ENCODE measurements around the gene TNFRSF18.

TNFRSF18 gene

DNA sequence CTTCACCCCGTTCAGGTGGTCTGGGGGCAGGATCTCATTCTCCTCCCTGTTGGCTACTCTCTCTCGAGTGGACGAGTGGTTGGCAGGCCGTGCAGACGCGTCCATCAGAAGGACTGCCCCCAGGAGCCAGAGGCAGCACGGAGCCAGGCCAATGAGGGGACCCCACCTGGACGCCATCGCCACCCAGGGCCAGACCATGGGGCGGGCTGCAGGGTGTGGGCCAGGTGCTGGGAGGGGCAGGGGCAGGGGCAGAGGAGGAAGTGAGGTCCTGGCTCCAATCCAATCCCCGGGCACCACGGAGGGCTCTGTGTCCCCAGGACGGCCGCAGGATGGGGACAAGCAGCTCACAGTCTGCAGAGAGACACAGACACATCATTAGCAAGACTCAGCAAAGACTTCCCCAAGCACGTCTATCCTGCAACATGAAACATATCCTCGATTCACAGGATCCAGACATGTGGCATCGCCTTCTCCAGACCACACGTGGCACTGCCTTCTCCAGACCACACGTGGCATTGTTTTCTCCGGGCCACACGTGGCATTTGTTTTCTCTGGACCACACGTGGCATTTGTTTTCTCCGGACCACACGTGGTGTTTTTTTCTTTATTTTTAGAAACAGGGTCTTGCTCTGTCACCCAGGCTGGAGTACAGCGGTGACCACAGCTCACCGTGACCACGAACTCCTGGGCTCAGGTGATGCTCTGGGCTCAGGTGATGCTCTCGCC is 22.4 kb upstream of the TNFRSF18 start:
- DNase-seq (no peak), ATAC-seq (no peak)

DNA sequence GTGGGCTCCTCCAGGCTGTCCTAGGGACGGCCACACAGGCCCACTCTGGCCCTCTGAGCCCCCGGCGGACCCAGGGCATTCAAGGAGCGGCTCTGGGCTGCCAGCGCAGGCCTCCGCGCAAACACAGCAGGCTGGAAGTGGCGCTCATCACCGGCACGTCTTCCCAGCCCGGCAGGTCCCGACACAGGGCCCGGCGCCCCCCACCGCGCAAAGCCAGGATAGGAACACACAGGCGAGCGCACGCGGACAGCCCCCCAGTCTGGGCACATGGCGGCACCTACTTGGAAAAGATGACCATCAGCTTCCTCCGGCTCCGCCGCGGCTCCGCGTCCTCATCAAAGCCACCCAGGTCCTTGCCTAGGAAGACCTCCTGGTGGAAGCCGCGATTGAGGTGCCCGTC is 21.8 kb upstream of the TNFRSF18 start:
- DNase-seq (no peak), ATAC-seq (no peak)

DNA sequence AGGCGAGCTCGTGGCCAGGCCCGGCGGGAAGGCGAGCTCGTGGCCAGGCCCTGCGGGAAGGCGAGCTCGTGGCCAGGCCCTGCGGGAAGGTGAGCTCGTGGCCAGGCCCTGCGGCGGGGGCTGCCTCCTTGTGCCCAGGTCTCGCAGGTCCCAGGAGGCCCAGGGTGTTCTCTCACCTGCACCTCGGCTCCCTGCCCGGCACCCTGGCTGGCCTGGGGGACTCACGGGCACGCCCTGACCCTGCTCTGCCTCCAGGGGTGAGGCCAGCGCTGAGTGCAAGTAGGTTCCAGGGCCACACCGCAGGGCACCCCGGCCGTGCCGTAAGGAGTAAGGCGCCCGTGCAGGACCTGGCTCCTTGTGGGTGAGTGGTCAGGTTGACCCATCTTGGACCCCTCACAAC is 21.0 kb upstream of the TNFRSF18 start:
- no peak for DNase-seq
- no peak for ATAC-seq

DNA sequence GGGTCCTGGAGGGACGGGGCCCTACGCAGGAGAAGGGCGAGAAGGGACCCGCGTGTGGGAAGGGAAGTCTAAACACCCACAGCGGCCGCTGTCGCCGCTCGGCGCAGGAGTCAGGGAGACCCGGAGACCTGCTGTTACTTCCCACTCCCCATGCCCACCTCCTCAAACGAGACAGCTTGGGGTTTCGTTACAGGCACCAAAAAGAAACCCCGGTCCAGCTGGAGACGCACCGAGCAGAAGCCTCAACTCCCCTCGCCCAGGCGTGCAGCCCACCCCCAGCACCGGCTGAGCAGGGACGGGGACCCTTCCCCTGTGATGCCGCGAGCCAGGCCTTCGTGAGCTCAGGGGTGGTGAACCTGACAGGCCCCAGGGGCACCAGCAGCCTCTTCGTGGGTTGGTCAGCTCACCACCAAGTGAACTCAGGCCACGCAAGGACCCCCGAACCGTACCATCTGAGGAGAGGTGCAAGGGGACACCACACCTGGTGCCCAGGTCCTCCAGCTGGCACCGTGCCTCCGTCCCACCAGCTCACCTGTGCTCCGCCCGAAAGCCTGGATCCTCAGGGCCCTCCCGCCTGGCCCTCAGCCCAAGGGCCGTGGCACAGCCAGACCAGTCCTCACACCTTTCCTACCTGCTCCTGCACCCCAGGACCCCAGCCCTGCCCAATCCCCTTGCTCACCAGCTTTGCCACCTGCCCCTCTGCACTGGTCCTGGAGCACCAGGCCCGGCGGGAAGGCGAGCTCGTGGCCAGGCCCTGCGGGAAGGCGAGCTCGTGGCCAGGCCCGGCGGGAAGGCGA is 20.4 kb upstream of the TNFRSF18 start:
- no peak for DNase-seq
- no peak for ATAC-seq

DNA sequence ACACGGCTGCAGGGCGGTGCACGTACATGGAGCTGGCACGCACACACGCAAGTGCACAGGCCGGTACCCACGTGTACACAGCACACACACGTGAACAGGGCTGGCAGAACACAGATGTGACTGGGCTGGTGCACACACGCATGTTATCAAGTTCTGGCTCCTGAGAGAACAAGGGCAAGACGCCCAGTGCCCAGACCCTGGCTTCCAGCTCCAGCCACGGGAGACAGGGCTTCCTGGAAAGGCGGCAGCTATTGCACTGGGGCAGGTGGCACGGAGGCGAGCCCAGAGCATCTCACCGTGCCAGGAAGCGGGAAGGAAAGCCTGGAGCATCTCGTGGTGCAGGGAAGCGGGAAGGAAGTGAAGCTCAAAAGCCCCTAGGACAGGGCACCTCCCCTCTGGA is 19.5 kb upstream of the TNFRSF18 start:
- ATAC-seq (no peak), DNase-seq (no peak)

DNA sequence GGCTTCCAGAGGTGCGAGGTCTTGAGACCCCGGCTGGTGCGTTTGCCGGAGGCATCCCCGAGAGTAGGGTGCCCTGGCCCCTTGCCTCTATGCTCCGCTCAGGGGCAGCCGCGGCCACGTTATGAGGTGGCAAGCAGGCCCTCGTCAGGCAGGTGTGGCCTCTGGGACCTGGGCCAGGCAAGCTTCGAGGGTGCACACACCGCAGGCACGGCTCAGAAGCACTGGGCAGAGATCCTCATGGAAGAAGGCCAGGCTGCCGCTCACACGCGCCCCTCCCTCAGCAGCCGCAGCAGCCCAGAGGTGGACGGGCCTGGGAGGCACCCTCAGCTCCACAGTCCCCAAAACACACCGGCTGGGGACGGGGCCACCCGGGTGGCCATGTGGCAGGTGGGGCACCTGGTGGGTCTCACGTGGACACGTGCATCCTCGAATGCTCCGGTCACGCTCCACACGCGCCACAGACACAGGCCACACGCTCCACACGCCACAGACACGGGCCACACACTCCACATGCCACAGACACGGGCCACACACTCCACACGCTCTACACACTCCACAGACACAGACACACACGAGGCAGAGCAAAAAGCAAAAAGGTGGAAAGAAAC is 18.9 kb upstream of the TNFRSF18 start:
- ATAC-seq = no peak
- no peak for DNase-seq

DNA sequence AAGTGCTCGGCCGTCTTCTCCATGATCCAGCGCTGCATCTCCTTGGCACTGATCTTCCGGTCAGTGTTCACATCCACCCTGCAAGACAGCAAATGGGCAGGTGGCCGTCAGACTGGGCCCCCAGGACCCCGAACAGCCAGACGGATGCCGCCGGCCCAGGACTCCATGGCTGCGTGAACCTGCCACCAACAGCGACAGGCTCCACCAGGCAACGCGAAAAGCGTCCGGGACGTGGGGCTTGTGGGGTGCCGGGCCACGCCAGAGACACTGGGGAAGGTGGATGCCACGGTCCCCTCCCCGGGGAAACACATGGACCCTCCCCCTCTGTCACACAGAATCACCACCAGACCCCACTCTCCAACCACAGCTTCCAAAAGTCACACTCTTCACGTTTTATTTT is 17.5 kb upstream of the TNFRSF18 start:
- ATAC-seq (no peak), DNase-seq (no peak)

DNA sequence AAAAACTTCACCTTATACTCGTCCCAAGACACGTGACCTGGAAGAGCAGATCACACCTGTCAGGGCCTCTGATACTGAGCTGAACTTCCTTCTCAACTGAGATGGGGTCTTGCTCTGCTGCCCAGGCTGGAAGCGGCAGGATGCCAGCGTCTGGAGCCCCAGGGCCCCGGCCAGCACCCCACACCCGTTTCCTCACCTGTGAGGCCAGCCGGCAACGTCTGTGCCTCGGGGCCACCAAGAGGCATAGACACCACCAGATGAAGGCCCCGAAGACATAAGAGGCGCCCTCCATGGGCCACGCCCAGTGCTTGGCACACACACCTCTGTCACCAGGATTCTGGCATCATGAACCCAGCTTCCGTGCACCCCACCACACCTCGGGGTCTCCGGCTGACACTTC is 16.9 kb upstream of the TNFRSF18 start:
- ATAC-seq (no peak), DNase-seq (no peak)

DNA sequence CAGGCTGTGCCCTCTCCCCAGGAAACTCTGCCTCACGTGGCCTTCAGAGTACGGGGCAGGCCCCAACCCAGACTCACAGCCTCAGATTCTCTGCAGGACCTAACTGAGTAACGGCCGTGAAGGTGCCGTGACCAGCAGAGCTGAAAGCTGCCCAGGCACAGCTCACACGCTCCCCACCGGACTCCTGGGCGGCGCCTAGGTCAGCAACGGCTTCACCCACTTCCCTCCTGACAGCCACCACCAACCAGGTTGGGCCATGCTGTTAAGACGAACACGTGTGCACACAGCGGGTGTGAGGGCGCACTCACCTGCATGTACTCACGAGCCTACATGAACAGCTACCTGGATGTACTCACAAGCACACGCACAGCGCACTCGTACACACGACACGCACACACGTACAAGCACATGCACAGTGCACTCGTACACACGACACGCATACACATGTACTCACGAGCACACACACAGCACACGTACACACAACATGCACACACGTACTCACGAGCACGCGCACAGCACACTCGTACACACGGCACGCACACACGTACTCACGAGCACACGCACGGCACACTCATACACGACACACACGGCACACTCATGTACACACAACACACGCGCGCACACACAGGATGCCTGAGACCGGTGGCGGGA is 16.3 kb upstream of the TNFRSF18 start:
- no peak for ATAC-seq
- no peak for DNase-seq

DNA sequence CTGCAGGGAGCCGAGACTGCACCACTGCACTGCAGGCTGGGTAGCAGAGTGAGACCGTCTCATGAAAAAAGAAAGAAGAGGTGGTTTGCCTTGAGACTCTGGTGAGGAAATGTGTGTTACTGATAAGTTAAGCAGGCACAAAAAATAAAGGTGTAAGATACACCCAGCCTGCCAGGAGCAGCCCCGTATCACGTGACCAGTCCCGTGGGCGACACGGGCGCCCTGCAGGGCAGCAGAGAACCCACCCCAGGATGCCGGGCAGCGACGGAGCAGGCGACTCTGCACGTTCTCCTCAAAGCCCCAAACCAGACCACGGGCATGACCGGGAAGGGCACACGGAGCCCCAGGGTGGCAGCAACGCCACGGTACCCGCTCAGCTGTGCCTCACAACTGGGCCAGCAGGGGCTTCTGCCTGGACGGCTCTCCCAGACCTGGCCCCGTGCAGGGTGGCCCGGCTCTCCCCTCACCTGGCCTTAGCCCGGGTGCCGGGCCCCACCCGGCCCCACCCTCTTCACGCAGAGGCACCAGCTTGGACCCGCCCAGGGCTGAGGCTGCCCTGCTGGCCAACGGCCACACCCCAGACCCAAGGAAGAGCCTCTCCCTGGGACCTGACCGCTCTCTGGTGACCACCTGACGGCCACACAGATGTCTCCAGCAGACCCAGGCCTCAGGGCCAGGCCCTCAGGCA is 15.6 kb upstream of the TNFRSF18 start:
- ATAC-seq = no peak
- DNase-seq = no peak

DNA sequence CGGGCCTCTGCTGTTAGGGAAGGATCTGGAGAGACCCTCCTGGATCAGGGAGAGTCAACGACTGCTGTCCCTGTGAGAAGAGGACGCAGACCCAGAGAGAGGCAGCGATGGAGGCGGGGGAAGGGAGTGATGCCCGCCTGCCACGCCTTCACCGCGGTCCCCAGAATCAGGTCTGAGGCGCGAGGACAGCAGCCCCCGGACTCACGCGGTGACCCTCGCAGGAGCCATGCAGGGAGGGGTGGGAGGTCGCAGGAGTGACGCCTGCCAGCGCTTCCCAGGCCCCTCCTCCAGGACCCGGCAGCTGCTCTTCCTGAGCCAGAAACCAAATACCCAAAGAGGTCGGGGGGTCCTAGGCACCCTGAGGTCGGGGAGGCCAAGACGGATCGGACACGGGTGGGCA is 13.8 kb upstream of the TNFRSF18 start:
- no peak for ATAC-seq
- no peak for DNase-seq

DNA sequence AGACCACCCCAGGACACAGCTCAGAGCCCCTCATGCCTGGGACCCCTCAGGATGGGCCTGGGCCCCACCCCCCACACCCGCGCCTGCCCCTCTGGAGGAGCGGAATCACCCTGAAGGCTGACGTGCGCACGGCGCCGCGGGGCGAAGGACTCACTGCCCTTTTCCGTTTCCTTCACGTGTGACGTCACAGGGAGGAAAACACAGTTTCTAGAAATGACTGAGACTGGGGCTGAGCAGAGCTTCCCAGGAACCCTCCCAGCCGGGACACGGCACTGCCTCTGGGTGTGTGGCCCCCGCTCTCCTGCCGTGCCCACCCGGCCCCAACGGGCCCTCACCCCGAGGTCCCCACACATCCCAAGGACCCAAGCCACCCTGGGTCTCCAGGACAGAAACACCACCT is 12.9 kb upstream of the TNFRSF18 start:
- ATAC-seq (no peak), DNase-seq (no peak)

DNA sequence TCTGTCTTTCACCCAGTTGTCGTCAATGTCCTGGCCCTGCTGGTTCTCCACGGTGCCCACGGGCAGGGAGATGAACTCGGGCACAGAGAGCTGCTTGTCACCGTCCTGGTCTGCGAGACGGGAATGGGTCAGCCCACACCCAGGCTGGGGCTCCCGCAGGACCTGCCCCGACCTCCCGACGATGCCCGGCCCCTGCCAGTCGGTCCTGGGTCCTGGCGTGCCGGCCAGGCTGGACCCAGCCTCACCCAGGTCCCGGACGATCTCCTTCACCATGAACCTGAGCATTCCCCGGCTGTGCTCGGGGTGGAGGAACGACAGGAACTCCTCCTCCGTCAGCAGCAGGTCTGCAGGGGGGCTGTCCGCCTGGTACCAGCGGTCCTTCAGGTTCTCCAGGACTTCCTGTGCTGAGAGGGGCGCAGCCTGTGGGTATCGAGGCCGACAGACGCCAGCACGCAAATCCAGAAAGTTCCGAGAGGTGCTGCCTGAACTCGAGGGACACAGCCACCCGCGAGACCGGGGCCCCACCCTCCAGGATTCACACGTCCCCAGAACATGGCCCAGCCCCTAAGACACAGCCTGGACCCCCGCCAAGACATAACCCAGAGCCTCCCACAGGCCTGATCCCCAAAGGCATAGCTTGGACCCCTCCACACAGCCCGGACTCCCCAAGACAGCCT is 12.3 kb upstream of the TNFRSF18 start:
- DNase-seq (no peak), ATAC-seq (no peak)

DNA sequence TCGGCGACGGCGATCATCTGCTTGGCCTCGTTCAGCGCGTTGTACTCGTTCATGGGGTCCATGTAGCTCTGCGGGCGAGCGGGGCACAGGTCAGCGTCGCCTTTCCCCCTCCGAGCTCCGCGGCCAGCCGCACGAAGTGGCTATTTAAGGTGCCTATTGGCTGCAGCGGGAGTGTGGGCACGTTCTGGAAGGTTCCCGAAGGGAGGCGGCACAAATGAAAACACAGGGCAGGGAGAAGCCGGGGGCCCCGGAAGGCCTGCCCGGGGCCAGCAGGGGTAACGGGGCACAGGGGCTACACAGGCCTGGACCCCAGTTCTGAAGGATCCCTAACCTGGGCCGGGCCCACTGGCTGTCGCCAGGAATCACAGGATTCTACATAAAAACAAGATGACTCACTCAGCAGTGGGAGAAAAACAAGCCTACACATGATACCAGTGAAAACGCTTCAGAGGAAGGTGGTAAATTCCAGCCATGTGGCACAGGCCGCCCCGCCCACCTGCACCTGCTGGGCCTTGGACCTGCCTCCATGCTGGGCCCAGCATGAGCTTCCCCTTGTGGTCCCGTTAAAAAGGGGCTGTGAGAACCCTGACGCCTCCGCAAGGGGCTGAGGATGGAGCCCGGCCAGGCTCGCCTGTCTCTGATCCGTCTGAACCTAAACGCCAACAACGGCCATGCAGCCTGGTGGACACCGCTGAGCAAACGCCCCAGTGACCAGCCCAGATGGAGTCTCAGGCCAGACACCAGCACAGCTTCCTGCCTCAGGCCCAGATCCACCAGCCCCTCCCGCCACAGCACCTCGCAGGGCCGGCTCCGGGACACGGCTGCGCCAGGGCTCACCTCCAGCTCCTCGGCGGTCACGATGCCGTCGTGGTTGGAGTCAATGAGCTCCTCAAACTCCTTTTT is 11.5 kb upstream of the TNFRSF18 start:
- no peak for ATAC-seq
- no peak for DNase-seq

DNA sequence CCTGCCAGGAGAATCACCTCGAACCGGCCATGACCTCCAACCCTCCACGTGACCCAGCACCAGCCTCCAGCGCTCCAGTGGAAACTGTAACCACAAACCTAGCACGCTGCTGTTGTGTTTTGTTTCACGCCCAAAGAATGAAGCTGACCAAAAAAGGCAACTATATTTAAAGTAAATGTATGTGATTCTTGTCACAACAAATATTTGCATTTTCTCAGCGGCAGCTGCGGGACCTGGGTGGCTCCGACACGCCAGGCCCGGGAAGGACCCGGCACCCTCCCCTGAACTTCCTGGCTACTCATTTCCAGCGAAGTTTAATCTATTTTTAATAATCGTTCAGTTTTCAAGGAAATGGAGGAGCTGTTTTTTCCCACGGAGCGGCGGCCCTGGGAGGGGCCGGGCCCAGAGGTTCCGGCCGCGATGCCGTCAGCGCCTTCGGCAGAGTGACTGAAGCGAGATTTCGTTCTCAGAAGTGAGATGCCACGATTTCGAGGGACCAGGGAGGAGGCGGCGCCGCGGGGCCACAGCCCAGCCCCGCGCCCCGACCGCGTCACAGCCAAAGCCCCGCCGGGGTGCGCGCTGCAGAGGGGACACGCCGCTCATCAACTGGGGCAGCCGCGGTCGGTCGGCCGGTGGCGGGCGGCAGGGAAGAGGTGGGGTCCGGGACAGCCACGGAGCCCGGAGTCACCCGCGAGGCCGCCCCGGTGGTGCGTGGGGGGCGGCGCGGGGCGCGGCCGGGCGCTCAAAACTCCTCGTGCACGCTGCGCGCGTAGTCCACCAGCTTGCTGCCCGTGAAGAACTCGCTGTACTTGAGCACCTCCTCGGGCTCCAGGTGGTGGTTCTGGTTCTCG is 10.6 kb upstream of the TNFRSF18 start:
- DNase-seq = no peak
- ATAC-seq = no peak

DNA sequence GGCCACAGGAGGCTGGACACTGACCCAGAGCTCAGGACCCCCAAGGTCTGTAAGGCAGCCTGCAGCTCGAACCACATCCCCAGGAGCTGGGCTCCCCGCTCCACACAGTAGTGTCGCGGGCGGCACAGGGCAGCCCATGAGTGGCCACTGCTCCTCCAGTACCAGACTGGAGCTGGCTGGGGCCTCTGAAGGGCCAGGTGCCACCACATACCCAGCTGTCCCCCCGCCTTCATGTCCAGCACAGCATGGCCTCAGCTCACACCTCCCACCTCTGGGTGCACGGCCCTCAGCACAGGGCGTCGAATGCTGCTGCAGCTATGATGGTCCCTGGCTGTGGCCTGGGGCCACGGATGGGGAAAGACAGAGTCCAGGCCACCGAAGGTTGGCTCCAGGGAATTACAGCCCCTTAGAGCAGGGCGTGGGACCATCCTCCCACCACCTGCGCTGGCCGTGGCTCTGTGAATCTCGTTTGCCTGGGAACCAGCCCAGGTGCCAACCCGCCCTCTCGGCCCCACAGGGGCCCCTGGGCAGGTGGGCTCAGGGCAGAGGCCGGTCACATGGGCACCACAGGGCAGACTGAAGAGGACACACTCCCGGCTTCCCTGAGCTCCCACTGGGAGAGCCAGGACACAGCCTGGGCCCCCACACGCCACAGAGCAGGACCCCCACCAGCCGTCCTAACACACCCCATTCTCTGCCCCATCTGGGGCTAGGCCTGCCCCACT is 9.7 kb upstream of the TNFRSF18 start:
- DNase-seq (no peak), ATAC-seq (no peak)

DNA sequence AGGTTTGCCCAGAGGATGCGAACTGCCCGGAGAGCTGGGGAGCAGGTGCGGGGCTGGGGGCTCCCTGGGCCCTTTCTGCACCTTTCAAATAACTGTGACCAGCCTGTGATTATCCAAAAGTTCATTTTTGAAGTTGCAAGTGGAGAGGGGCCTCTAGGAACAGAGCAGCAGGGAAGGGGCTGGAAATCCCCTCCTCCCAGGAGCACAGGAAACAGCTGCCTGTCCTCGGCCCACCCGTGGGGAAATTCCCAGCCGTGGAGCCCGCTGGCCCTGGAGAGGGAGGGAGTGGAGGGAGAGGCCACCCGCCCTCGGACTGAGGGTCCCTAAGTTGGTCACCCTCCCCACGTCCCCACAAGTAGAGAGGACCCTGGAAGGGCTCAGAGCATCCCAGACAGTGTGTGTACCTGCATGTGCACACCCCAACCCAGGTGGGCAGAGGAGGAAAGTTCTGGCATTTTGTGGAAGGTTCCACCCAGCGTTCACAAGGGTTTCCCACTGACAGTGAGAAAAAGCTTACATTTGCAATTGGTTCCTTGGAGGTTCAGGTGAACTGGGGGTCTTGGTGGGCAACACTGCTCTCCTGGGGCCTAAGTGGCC is 8.8 kb upstream of the TNFRSF18 start:
- DNase-seq (no peak), ATAC-seq (no peak)

All from stimulated activated naive CD8-positive, alpha-beta T cell treated with anti-CD3 and anti-CD28 coated beads, Interleukin-15, Interleukin-2, amounts not matched to agents 100 U/mL and 50 U/mL, for 24 hours (primary cell).